Measurements from ENCODE around the gene PPP3R2.

Gene PPP3R2

GRCh38 chr9:101631892-101632291, 37.1 kb upstream of the PPP3R2 start:
- no peak for DNase-seq (ENCODE audit: extremely low read depth, low read depth)
- TF ChIP-seq CTCF (IDR thresholded peaks at IDR 0.05; ENCODE audit: low read depth, low read length), result no peak

- DNase-seq (ENCODE audit: extremely low read depth, low read depth), result no peak
- no peak for TF ChIP-seq CTCF (IDR thresholded peaks at IDR 0.05; ENCODE audit: low read depth, low read length)
These were observed 34.9 kb upstream of the PPP3R2 start for GRCh38 chr9:101629636-101630035.

DNA sequence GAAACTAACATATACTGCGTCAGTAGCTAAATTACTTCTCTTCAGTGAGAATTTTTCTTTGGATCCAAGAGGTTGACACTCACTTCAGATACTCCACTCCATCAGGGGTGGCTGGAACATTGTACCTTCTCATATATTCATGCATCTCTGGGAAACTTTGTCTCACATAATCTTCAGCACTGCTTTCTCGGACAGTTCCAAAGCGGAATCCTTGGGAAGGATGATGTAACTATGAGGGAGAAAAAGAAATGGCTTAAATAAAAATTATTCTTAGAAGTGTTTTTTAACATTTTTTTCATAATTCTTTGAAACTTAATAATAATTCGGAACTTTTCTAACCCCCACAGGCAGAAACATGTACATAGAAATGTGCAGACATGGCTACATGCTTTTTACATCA, 33.4 kb upstream of the PPP3R2 start:
- no peak for DNase-seq (ENCODE audit: extremely low read depth, low read depth)
- TF ChIP-seq CTCF (IDR thresholded peaks at IDR 0.05; ENCODE audit: low read depth, low read length), result no peak

GRCh38 chr9:101626295-101626694, 31.5 kb upstream of the PPP3R2 start:
- TF ChIP-seq CTCF (IDR thresholded peaks at IDR 0.05; ENCODE audit: low read depth, low read length), result no peak
- DNase-seq (ENCODE audit: extremely low read depth, low read depth), result no peak

- DNase-seq (ENCODE audit: extremely low read depth, low read depth), result no peak
- TF ChIP-seq CTCF (IDR thresholded peaks at IDR 0.05; ENCODE audit: low read depth, low read length), result no peak
These were observed 31.1 kb upstream of the PPP3R2 start for GRCh38 chr9:101625876-101626275.

- TF ChIP-seq CTCF (IDR thresholded peaks at IDR 0.05; ENCODE audit: low read depth, low read length), result no peak
- DNase-seq (ENCODE audit: extremely low read depth, low read depth), result no peak
These were observed 25.7 kb upstream of the PPP3R2 start for GRCh38 chr9:101620452-101620851.

DNA sequence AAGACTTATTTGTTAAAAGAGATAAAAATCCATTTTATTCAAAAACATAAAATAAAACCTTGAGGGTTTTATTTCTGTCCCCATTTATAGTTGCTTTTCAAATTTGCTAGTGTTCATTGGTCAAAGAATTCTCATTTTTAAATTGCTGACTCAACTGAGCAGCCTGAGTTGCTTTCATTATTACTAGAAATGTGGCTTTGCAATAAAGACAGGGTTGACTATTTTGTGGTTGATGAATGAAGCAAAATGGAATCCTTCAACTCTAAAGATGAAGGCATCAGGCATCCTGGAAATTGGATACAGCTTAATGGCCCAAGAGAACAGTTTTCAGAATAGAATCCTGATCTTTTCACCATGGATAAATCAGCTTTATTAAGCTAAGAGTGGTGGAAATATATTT, 23.9 kb upstream of the PPP3R2 start:
- no peak for DNase-seq (ENCODE audit: extremely low read depth, low read depth)
- no peak for TF ChIP-seq CTCF (IDR thresholded peaks at IDR 0.05; ENCODE audit: low read depth, low read length)

Measured in AG09319 (cell line).